ENCODE results near the gene BAX.
A peak's percentile ranks its signal among the peaks of the same experiment; 100 is the strongest.

GRCh38 chr19:48970923-48971395 lies 16.3 kb downstream of the BAX start:
- peak; percentile 80 to 92 (median 84) for TF ChIP-seq CTCF (IDR thresholded peaks at IDR 0.05)
- no peak for TF ChIP-seq POLR2A (IDR thresholded peaks at IDR 0.05)
